Uterus (tissue), 2 donors: Measurements from ENCODE around the gene AAMP.

ENCODE experiments used
- CTCF ChIP-seq, 4 experiments: fragments of 200-600 bp in 2 of 4; fragments of 450-650 bp in 2 of 4; sonication (generic) in 2 of 4; IDR thresholded peaks; one replicate each; pipeline ENCODE4 v1.5.1; 2016 to 2019; ENCODE audit warnings: antibody characterized with exemption in 4 of 4, mild to moderate bottlenecking in 2 of 4, moderate library complexity in 1 of 4
- POLR2A ChIP-seq, 2 donors: fragments of 450-650 bp; IDR thresholded peaks; one replicate each; pipeline ENCODE4 v1.6.1; 2016; ENCODE audit warnings: antibody characterized with exemption in 2 of 2, mild to moderate bottlenecking in 1 of 2, moderate library complexity in 1 of 2

GRCh38 chr2:218271865-218272530 is 2.1 kb upstream of the AAMP start:
- TF ChIP-seq POLR2A (IDR thresholded peaks at IDR 0.05), result no peak
- TF ChIP-seq CTCF (IDR thresholded peaks at IDR 0.05), result no peak
